GM19351 (cell line): Measurements from ENCODE around the gene HOXD11.

Source experiments
- ATAC-seq: cut with Tn5 transposase; IDR thresholded peaks from one replicate; pipeline ENCODE4 v1.9.1; 2021; ENCODE audit warnings: mild to moderate bottlenecking, moderate library complexity; ENCODE audit not compliant: unreplicated experiment

HOXD11 gene

DNA sequence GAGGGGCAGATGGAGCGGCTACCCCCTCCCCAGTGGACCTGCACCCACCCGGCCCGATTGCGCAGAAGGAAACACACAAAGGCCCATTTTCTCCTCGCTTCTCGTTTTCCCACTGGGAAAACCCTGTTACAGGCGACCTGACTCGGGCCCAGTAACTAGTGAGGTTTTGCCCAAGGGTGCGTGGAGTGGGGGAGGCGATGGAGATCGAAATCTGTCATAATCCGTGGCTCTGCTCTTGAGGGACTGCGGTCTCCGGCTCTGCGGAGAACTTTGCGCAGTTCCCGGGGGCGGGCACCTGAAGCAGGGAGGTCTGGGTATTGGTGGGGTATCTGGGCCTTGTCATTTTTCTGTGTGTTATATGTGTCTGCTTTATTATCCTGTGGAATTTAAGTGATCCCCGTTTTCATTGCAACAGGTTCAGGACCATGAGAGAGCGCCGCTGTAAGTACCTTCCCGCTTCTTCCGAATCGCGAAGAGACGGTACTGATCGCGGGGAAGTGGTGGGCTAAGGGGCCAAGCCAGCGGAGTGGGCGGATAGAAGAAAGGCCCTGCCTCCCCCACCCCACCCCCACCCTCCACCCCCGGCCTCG, 40.2 kb downstream of the HOXD11 start:
- ATAC-seq = no peak

DNA sequence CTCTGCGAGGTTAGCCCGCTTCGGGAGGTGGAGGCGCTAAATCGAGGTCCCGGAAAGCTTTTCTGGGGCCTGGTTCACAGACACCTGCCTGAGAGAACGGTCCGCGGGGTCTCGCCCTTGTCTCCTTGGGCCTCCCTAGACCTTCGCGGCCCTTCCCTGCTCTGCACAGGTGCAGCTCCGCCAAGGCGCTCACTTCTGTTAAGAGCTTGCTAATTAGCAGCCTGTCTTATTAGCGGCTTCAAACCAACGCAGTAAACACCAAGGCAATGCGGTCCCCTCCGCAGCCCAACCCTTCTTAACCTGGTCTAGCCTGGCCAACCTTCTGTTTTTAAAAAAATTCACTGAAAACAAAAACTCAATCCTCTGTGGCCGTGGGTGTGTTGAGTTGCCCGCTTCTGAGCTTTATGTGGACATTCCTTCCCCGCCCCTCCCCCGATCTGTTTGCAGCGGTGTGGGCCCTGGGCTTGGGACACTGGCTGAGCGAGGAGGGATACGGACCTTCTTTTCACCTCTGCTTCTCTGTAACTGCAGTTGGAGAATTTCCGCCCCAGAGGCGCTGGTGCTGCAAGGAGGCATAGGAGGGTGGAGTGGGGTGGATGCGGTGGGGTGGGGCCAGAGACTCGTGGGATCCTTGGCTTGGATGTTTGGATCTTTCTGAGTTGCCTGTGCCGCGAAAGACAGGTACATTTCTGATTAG, 40.9 kb downstream of the HOXD11 start:
- no peak for ATAC-seq

- ATAC-seq = no peak
Measured at GRCh38 chr2:176148751-176149421, 41.8 kb downstream of the HOXD11 start.

GRCh38 chr2:176149481-176149938, 42.4 kb downstream of the HOXD11 start:
- no peak for ATAC-seq

GRCh38 chr2:176149939-176150583, 43.0 kb downstream of the HOXD11 start:
- ATAC-seq = no peak

GRCh38 chr2:176150584-176151441, 43.7 kb downstream of the HOXD11 start:
- ATAC-seq = no peak

- no peak for ATAC-seq
Measured at GRCh38 chr2:176151442-176152287, 44.6 kb downstream of the HOXD11 start, which contains the start of gene HOXD4. Gene HOXD4, plus strand, starts transcription at chr2:176151550. Its CDS starts 84 bp downstream, at chr2:176151634.

DNA sequence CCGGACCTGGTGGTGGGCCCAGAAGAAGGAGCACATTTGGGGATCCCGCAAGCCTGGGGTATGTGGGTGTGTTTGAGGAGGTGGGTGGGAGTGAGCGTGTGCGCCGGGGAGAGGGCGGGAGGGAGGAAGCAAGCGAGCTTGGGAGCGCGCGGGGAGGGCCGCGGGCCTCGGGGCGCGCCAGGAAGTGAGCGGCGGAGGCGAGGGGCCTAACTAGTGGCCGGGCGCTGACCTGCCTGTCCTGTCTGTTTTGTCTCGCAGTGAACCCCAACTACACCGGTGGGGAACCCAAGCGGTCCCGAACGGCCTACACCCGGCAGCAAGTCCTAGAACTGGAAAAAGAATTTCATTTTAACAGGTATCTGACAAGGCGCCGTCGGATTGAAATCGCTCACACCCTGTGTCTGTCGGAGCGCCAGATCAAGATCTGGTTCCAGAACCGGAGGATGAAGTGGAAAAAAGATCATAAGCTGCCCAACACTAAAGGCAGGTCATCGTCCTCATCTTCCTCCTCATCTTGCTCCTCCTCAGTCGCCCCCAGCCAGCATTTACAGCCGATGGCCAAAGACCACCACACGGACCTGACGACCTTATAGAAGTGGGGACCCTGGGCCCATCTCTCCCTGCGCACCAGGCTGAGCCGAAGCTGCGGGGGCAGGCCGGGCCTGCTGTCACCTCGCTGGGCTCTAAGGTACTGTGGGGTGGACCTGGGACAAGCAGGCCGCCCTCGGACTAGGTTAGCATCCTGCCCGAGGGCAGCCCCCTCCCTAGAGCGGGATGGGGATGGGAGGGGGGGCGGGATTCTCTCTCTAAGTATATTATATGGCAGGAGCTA, 45.5 kb downstream of the HOXD11 start:
- no peak for ATAC-seq

- no peak for ATAC-seq
Measured at GRCh38 chr2:176154576-176155252, 47.6 kb downstream of the HOXD11 start.

DNA sequence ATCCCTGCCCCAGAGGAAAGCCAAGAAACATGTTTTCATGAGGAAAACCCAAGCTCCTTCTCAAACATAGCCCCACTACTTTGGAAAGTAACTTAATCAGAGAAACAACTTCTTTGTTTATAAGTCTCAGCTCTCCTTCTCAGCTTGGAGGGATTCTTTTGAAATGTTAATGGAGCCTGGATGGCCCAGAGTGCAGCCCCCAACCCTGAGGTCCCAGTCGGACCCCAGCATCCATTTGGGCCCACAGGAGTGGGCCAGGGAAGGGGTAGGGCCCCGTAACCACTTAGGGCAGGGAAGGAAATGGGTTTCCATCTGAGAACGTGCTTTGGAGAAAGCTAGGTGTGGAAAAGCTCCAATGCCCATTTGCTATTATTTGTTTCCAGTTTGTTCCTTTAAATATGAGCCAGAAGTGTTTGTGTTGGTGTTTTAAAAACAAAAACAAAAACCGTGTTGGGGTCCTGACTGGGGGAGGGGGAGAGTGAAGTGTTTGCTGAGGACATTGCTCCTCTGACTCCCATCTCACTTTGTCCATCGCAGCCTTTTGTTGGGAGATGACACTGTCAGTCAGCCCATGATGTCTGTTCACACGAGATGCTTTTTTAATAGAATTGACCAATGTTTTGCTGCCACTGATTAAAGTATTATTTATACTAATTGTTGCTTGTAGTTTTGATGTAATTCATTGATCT, 48.4 kb downstream of the HOXD11 start:
- no peak for ATAC-seq

- ATAC-seq = no peak
Measured at GRCh38 chr2:176156301-176156806, 49.3 kb downstream of the HOXD11 start.

GRCh38 chr2:176156807-176157498, 49.9 kb downstream of the HOXD11 start, which contains the start of gene HOXD3:
Gene HOXD3, plus strand, starts transcription at chr2:176157307. Its CDS starts 11,808 bp downstream, at chr2:176169115.
- no peak for ATAC-seq

DNA sequence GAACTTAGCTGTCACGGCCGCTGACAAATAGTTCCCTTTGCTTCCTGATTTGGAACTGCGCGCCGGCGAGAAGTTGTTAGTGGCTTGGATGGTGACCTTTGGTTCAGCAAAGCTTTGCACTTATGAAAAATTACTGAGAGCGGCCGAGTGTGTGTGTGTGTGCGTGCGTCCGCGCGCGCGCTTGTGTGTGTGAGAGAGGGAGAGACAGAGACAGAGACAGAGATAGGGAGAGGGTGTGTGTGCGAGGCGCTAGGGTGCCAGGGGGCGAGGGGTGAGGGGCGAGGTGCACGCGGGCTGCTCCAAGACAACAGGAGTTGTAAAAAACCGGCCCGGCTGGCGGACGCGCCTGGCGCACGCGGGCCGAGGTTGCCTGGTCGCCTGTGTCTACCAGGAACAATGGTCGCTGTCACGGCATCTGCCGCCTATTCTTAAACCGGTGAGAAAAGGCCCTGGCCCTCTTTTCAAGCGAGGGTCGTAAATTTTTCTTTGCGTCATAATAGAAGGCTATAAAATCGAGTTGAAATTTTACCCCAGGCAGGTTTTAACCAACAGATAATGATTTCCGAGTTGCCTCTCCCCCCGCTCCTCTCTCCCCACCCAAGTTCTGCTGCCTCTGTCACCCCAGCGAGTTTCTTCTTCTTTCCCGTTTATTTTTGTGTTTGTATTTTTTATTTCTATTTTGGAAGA, 50.6 kb downstream of the HOXD11 start:
- no peak for ATAC-seq

DNA sequence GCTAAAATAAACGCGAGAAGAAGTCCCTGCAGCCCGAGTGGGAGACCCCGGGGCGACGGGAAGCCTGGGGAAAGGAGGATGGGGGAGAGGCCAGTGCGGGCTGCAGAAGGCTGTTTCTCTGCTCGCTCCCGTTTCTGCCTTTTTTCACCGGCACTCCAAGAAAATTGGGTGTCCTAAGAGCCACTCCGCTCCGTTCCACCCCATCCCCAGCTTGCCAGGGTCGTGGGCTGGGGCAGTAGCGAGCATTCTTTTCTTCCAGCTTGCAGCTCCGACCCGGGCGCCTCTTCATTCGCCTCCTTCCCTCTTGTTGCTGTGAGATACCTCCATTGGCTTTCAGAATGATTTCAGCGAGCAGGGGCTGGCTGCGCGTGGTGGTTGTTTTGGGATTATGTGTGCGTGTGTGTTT, 51.1 kb downstream of the HOXD11 start:
- no peak for ATAC-seq

DNA sequence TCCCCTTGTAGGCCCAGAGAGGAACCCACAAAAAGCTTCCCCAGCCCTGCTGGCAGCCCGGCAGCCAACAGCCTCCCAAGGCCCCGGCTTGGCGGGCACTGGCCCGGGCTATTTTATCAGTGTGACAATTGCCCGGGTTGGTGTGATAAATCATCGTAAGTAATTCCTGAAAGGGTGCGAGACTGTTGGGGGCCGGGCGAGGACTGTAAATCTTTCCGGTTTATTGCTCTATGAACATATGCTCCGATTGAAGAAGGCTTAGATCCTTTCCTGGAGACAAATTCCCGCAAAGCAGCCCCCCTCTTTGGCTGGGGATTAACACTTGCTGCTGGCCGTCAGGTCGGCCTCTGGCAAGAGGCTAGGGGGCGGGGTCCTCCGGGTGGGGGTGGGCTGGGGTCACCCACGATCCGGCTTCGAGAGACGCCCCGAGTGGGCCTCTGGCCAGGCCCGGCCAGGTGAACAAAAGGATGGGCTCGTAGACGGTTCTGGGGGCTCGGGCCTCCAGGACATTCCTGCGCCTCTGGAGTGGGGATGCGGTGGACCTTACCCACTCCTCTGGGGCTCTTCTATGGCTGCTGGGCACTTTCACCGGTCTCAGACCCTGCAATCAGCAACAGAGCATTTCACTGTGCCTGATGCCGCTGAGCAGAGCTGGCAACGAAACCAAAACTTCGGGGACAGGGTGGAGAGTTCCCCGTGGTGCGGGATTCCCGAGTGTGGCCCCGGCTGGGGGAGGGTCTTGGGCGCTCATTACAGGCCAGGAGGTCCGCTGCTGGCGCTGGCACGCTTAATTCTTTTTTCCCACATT, 52.0 kb downstream of the HOXD11 start:
- ATAC-seq = no peak
